HG03460 (cell line): ENCODE measurements around the gene SGPL1.
"Not testable (repeated sequence)": the region's sequence is repeated elsewhere in the genome, so short reads cannot be mapped to it uniquely, and the experiment has no call there.

Source experiments
- ATAC-seq: cut with Tn5 transposase; IDR thresholded peaks from one replicate; pipeline ENCODE4 v1.9.1; 2021; ENCODE audit not compliant: unreplicated experiment

SGPL1 gene

DNA sequence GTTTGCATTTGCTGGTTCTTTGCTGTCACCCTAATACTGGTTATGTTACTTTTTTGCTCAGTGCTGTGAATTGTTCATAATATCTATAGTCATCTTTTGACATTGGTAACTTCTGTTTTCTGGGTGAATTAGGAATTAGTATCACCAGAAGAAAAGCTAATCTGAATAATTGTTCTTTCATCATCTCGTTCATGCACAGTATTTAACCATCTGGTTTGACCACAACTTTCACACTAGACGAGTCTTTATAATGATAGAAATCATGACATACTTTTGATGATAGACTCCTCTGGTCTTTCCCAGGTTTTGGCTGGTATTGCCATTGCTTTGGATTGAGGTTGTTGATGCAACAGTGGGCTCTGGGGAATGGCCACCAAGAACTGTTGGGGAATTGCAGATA, 25.1 kb downstream of the SGPL1 start:
- ATAC-seq, result no peak

DNA sequence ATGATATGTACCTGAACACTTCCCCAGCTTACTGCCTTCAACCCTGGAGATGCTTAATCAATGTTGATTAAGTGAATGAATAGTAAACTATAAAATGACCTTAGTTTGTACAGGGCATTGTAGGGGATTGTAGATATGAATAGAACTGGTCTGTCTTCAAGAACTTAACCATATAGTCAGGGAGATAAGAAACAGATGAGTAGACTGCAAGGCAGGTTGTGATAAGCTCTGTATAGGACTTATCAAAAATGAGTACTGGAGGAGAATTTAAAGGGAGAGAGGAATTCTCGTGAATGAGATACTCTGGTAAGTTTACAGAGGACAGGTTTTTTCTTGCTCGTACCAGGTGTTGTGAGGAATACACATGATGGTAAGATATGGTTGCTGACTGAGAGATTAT, 27.6 kb downstream of the SGPL1 start:
- ATAC-seq, result no peak

DNA sequence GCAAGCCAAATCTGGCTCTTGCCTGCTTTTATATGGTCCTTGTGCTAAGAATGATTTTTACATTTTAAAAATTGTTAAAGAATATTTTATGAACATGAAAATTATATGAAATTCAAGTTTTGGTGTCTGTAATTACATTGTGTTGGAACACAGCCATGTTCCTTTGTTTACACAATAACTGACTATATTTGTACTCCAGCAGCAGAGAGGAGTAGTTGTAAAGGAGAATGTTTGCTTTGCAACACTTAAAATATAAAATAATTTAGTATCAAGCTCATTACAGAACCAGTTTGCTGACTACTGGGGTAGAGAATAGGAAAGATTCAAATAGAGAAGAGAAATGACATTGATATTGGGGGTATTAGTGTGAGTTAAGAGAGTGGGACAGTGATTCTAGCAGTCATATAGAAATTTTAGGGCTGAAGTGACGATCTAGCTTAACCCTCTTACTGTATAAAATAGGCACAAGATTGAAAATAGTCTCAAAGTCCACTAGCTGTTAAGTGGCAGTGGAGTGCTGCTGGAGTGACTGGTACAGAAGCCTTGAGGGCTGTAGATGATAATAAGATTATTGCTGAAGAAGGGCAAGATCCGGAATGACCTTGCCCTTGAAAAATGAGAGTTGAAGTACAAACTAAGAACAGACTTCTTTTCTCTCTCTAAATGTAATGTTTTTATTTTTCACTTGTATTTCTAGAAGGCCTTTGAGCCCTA, 28.2 kb downstream of the SGPL1 start:
- ATAC-seq, result no peak

DNA sequence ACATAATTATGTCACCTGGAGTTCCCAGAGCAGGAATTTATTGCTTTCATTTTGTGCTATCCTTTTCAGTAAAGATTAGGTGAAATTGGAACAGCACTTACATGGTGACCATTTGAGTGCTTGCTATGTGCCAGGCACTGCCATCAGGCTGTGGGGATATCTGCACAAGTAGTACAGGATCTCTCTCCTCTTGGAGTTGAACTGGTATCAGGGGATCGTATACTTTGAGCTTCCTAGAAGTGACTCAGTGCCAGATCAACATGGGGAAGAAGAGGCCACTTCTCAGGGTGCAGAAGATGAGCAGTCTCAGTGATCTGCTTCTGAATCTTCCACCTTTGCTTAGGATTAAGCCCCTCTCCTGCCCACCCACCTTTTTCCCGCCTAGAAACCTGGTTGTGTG, 29.5 kb downstream of the SGPL1 start:
- no peak for ATAC-seq

DNA sequence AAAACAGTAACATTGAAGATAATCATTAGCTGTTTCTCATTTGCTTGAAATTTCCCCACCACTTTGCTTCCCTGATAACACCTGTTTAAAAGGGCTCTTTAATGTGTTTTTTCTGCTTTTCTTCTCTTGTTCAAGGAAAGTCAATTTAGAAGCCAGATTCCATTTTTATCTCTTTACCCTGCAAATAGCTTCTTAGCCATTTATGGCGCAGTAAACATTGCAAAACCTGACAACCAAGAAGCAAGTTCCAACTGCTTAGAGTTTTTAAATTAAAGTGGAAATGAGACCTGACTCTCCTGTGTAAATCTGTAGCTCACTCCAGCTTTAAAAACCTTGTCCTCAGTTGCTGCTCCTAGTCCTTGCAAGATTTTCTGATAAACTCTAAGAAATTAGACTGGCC, 30.1 kb downstream of the SGPL1 start:
- no peak for ATAC-seq

DNA sequence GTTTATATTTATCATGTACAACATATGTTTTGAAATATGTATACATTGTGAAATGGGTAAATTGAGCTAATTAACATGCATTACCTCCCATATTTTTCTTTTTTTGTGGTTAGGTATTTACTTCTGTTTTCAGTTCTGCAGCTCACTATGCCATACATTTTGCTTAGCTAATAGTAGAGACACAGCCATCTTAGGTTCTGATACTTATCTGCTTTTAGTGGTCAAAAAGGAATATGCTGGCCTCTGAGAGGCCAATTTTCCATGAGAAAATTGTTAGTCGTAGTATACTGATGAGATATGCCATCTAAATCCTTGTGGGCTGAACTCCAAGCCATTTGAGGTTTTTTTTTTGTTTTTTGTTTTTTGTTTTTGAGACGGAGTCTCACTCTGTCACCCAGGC, 31.0 kb downstream of the SGPL1 start:
- no peak for ATAC-seq

DNA sequence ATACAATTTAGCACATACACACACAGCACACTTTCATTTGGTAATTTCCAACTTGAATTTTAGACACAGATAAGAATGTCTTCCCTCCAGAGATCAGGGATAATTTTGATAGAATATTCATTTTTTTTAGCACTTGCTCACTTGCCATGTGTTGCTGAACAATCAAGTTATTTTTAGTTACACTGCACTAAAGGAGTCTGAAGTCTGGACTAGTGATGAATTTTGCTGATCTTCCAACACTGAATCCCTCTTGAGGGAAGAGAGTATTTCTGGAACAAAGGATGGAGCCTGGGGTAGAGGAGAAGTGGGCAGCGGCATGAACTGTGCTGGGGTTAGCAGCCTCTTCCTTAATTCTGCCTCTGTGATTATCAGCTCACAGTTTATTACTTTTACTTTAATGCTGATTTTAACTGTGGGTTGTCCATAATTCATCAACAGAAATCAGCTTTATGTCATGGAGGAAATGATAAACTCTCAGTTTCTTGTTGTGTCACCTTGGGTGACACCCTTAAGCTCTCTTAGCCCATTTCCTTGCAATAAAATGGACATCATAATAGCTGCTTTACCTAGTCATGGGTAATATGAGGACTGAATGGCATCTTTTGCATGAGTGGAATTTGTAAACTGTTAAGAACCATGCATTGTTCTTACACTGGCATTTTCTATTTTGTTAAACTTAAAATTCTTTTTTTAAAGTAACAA, 32.1 kb downstream of the SGPL1 start:
- ATAC-seq, result no peak

DNA sequence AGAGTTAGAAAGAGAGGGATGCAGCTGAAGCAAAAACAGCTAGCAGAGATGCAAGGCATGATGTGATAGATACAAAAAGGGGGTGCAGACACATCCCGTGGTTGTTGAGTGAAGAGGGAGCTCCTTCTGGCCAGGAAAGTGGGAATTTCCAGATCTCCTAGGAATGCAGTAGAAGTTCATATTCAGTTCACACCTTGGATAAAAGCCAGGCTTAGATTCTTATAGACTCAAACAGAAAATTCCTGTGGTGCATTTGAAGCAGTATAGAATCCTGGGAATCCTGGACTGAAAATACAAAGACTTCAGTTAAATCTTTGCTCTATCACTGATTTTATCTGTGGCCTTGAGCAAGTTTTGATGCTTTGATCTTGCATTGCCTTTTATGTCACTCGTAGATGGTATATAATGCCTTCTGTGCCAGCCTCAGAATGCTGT, 33.9 kb downstream of the SGPL1 start:
- no peak for ATAC-seq

DNA sequence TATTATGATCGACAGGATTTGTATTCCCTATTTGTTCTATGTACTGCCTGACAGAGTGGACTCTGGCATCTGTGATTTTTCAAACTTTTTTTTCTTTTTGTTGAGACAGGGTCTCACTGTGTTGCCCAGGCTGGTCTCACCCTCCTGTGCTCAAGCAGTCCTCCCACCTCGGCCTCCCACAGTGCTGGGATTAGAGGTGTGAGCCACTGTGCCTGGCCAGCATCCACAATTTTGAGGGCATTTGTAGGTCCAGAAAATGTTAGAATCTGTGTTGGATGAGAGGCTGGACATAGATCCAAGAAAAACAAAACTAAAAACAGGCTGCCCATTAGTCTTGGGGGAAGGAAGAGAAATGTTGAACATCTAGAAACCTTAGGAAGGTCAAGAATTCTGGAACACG, 34.3 kb downstream of the SGPL1 start:
- no peak for ATAC-seq

DNA sequence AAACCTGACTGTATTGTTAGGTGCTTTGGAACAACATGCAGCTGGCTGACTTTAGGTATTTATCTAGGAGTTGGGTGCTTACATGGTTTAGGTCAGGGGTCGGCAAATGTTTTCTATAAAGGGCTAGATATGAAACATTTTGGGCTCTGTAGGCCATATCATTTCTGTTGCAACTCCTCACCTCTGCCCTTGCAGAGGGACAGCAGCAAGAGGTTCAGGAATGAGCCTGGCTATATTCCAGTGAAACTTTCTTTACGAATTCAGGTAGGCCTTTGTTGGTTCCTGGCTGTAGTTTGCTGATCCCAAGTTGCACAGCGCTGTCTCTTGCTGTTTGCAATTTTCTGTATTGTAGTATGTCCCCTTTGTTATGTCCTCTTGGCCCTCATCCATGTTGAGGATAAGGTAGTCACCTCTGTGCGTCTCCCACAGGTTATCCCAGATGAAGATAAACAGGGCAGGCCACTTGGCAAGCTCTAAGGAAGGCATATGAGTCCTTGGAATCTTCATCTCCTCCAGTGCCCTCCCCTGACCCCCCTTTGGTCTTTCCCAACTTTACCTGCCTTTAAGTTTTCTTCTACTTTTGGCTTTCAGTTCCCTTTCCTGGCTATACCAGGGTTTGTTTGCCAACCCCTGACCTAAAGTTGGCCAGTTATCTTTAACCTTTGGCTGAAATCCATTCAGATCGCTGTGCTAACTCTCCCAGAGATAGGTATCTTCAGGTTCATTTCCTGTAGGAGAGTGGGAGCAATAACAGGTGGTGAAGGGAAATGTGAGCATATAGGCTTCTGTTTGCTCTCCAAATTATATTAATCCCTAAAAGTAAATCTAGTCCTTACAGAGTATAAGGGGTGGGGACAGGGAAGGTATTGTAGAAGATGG, 36.1 kb downstream of the SGPL1 start:
- ATAC-seq, result no peak

DNA sequence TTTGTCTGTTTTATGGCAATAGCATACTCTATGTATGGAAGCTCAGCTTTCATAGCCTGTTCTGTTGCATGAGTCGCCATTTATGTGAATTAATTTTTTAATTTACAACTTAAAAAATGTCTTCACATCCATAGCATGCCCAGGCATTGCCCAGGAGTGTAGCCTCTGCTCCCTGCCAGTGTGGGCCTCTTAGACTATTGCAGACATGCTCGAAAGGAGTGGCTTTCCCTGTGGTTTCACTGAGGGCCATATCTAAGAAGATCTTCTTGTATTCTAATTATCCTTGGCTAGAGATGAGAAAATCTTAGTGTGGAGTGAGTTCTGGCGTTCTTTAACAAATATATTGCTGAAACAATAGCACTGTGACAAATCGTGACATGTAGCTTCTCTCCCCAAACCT, 37.3 kb downstream of the SGPL1 start:
- ATAC-seq, result no peak

DNA sequence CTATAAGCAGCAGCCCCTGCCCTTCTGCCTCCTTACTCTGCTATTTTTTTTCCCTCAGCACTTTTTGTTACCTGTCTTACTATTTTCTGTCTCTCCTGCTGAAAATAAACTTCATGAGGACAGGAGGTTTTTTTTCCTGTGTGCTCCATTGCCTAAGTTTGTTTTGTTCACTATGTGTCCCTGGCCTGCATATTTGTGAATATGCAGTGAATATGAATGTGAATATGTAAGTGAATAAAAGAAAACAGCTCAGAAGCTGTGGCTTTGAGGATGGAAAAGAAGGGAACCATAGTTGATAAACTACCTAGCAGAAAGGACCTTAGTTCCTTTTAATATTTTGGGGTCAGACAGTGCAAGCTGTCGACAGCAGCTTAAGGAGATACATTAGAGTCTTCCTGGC, 37.7 kb downstream of the SGPL1 start:
- ATAC-seq, result no peak

DNA sequence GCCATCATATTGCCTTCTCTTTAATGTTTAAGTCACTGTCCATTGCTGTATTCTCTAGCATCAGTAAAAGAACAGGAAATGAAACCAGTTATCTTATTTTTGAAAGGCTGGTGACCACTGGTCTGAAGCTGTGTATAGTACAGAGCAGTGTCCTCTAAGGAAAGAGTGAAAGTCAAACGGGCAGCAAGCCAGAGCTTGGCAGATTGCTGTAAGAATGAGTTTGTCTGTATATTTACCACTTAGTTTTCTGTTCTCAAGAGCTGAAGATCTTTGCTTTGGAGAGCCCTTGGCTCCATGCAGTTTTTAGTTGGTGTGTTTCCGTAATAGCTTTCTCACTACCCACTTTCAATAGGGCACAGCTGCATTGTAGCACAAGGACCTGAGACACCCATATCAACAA, 40.7 kb downstream of the SGPL1 start:
- no peak for ATAC-seq

DNA sequence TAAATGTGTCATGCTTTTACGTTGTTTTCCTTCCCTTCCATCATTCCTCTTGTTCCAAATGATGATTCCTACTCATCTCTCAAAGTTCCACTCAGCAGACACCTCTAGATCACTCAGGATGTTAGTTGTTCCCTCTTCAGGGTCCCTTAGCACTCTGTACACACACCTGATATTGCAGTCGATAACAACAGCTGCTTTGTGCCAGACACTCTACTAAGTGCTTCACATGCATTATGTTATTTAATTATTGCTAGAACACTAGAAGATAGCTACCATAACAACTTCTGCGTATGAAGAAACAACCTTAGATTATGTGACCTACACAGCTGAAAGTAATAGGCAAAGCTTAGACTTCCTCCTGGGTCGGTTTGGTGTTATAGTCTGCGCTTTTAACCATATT, 43.0 kb downstream of the SGPL1 start:
- no peak for ATAC-seq

DNA sequence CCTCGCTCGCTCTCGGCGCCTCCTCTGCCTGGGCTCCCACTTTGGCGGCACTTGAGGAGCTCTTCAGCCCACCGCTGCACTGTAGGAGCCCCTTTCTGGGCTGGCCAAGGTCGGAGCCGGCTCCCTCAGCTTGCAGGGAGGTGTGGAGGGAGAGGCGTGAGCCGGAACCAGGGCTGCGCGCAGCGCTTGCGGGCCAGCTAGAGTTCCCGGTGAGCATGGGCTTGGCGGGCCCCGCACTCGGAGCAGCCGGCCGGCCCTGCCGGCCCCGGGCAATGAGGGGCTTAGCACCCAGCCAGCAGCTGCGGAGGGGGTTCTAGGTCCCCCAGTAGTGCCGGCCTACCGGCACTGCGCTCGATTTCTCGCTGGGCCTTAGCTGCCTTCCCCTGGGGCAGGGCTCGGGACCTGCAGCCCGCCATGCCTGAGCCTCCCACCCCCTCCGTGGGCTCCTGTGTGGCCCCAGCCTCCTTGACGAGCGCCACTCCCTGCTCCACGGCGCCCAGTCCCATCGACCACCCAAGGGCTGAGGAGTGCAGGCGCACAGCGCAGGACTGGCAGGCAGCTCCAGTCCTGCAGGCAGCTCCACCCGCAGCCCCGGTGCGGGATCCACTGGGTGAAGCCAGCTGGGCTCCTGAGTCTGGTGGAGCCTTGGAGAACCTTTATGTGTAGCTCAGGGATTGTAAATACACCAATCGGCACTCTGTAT, 45.9 kb downstream of the SGPL1 start:
- ATAC-seq, result not testable (repeated sequence)

DNA sequence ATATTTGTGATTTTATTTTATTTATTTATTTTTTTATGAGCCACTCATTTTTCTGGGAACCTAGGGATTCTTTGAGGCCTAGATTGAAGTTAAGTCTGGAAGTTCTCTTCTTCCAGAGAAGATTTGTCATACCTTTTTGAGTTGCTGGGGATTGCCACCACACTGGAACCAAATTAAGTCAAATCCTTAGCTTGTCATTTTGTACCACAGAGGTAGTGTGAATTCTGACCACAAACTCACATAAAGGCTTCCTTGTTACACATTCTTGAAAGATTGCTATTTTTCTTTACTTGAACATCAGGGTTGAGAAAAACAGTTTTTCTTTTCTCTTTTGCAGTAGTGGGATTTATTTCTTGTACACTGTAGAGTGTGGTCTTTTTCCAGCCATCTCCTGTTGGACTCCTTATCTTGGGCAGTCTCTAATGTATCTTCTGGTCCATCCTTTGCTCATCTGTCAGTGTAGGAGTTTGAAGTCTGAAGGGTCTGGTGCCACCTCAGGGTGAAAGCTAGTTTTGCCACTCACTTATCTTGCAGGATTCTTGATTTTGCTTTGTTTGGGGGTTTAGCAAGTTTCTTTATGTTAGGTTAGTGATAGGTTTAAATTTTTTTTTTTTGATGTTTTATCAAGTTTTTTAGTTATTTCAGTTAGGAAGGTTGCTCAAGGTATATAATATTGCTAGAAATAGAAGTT, 47.9 kb downstream of the SGPL1 start:
- no peak for ATAC-seq

DNA sequence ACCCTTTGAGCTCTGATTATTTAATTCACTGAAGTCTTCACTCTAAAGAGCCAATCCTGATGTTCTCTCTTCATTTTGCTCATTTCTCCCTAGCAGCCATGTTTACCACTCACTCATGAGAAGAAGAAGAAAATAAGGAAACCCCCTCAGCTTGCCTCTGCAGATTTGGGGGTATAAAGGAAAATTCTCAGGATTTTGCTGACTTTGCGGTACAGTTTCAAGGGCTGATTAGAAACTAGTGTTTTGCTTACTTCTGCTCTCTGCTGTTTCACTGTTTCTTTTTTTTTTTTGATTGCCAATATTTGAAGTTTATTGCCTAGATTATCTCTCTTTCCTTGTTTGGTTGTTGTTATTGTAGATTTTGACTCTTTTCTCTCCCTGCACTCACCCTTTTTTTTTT, 49.2 kb downstream of the SGPL1 start:
- no peak for ATAC-seq

DNA sequence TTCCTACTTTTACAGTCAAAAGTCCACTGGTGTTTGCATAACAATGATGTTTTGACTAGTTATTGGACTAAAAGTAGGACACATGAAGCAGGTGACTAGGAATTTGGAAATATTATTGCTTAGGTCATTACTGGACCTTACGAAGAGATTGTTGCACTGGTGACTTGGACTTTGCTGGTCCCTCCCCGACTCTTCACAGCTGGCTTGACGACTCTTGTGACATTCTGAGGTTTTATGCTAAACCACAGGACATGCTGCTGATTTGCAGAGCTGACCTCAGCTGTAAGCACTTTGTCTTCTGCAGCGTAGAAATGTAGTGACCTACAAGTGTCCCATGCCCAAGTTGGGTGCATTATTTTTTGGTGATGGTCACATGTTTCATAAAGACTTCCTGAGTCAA, 50.7 kb downstream of the SGPL1 start:
- ATAC-seq, result no peak

DNA sequence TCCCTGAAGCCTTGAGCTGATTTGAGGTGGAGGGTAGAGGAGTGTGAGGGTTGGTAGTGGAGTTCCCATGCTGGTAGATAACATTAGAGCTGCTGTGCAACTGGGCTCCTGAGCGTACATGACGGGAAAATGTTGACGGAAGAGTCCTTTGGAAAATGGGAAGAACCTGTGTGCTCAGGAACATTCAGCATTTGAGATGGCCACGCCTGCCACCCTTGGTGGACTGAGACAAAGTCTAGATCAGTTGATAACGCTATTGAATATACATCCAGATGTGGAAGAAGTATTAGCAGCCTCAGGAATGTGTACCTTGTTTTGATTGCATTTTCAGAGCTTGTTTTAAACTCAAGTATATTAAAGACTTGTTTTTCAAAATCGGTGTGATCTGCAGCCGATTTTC, 56.5 kb downstream of the SGPL1 start:
- no peak for ATAC-seq

DNA sequence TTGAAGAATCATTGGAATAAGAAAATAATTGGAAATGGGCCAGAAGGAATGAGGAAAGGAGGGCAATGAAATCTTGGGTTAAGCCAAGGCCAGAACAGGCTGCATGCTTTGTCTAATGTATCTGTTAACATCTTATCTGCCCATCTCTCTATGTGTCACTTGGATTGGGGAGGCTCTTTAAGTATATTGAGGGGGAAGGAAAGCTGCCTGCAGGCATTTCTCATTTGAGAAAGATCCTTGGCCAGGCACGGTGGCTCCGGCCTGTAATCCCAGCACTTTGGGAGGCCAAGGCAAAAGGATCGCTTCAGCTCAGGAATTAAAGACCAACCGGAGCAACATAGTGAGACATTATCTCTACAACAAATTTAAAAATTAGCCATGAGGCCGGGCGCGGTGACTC, 58.3 kb downstream of the SGPL1 start:
- no peak for ATAC-seq

DNA sequence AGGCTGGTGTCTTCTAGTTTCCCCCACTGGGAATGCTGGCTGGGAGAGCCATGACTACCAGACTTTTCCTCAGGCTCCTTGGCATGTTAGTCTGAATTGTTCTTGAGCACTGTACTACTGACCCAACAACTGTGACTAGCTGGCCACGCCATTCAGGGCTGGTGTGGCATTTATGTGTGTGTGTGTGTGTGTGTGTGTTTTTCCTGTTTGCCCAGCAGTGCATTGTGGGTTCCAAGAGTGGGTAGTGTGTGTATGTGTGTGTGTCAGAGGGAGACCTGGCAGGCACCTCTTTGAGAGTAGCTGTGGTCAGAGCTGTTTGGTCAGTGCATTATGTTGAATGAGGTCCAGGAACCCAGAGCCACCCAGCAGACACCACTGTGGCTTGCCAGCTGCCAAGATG, 63.5 kb downstream of the SGPL1 start:
- ATAC-seq, result no peak
